Natural killer cell (primary cell): Measurements from ENCODE around the gene CACNA1F. TPM values are rescaled to one million over a fixed set of nuclear protein-coding genes. Genes with fewer than 3 reads are reported as not detected.

Experiments used
- ATAC-seq, 3 donors: fragments of 150-1000 bp in 2 of 3; fragments of 200-7000 bp in 1 of 3; cut with Tn5 transposase; 1 replicate in 1 of 3; 2 replicates in 2 of 3; pipeline ENCODE4 v1.10.0; 2021; ENCODE audit warnings: mild to moderate bottlenecking in 2 of 3, moderate library complexity in 2 of 3
- DNase-seq, 2 donors: peaks; one replicate each; pipeline versions ENCODE4 v3.0.0 to v3.0.0-alpha.2; 2013 to 2021; ENCODE audit warnings: mixed read lengths in 1 of 2
- H3K27ac ChIP-seq: one replicate; pipeline ENCODE4 v1.5.1; 2013; ENCODE audit warnings: mild to moderate bottlenecking, low read length
- H3K27me3 ChIP-seq: one replicate; pipeline ENCODE4 v1.6.1; 2013; ENCODE audit warnings: low read length; ENCODE audit not compliant: control insufficient read depth, insufficient read depth
- H3K36me3 ChIP-seq: one replicate; pipeline ENCODE4 v1.6.1; 2013; ENCODE audit warnings: low read length; ENCODE audit not compliant: control insufficient read depth, insufficient read depth
- H3K4me1 ChIP-seq: one replicate; pipeline ENCODE4 v1.6.1; 2013; ENCODE audit warnings: low read length; ENCODE audit not compliant: control insufficient read depth, insufficient read depth
- H3K4me3 ChIP-seq: one replicate; pipeline ENCODE4 v1.5.1; 2013; ENCODE audit warnings: low read length
- H3K9me3 ChIP-seq: one replicate; pipeline ENCODE4 v1.6.1; 2013; ENCODE audit warnings: low read length; ENCODE audit not compliant: control insufficient read depth, insufficient read depth
- H3K27ac Mint-ChIP-seq, 2 donors: one replicate each; pipeline ENCODE4 v1.8.0; 2022; ENCODE audit warnings: mild to moderate bottlenecking in 2 of 2, mixed read lengths in 2 of 2, moderate library complexity in 1 of 2
- H3K27me3 Mint-ChIP-seq, 2 donors: one replicate each; pipeline ENCODE4 v1.8.0; 2022; ENCODE audit warnings: low read depth in 2 of 2, mixed read lengths in 2 of 2
- H3K36me3 Mint-ChIP-seq: one replicate; pipeline ENCODE4 v1.8.0; 2022; ENCODE audit warnings: mixed read lengths
- H3K4me1 Mint-ChIP-seq, 2 donors: one replicate each; pipeline ENCODE4 v1.8.0; 2022; ENCODE audit warnings: mixed read lengths in 2 of 2
- H3K4me3 Mint-ChIP-seq: one replicate; pipeline ENCODE4 v1.8.0; 2022; ENCODE audit warnings: mild to moderate bottlenecking, moderate library complexity, mixed read lengths
- H3K9me3 Mint-ChIP-seq, 2 donors: one replicate each; pipeline ENCODE4 v1.8.0; 2022; ENCODE audit warnings: mixed read lengths in 2 of 2
- WGBS: methylation state at CpG from one replicate; pipeline ENCODE4 v1.1.7; 2013; ENCODE audit warnings: missing lambda C conversion rate; ENCODE audit not compliant: insufficient coverage; 5-methylcytosine and 5-hydroxymethylcytosine counted together
- intact Hi-C: fragments of 100-400 bp; cut with micrococcal nuclease; formaldehyde crosslinking; loops from one replicate; pipeline ENCODE4 v1.14.2; 2022
- total RNA-seq, 4 donors: library from RNA; stranded (reverse); fragments of 120-200 nt in 1 of 4; gene quantifications; one replicate each; pipeline versions ENCODE4 v1.2.3 to v1.2.4, GENCODE V29; 2013 to 2022
- TF ChIP-seq, protein P1 (sequence below): fragments of 200-600 bp; IDR thresholded peaks from one replicate; pipeline ENCODE4 v1.8.0; 2022; ENCODE audit warnings: antibody characterized with exemption

The CACNA1F gene
- total RNA-seq, 3 donors from 2014 or later (not counting 1 experiment from before 2014, with no cell fraction given), result 0.48 to 1.1 (median 0.66) TPM

DNA sequence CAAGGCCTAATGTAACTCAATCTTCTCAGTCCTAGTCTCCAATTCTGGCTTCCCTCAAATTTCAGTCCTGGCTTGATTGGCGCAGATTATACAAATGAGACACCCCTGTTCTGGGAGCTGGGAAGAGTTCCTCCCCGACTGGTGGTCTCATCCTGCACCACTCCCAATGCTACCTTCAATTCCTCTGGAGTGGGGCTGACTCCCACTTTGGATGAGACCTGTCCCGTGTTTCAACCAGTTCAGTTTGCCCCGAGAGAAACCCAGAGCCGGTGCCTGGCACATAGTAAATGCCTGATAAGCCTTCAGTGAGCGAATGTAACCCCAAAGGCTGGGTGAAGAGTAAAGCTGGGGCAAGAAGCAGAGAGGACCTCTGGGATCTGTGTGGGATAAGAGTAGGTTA lies 29.1 kb downstream of the CACNA1F start:
- ATAC-seq (no peak), DNase-seq (no peak)
- Histone ChIP-seq H3K27me3 (no peaks in the 10 kb centered on the region), H3K4me1 (peaks cover 16% of the 10 kb centered on the region), H3K4me3 (no peak overlapping the region), H3K27ac (no peak overlapping the region), H3K36me3 (no peaks in the 10 kb centered on the region), H3K9me3 (no peaks in the 10 kb centered on the region)
- Mint-ChIP-seq H3K4me1 (peaks cover 0 to 10% of the 10 kb centered on the region in 2 donors), H3K36me3 (no peaks in the 10 kb centered on the region), H3K4me3 (no peak overlapping the region), H3K9me3 (no peaks in the 10 kb centered on the region), H3K27me3 (no peaks in the 10 kb centered on the region), H3K27ac (no peak overlapping the region)
- intact Hi-C loops, result no loop called here
- TF ChIP-seq, protein P1, sequence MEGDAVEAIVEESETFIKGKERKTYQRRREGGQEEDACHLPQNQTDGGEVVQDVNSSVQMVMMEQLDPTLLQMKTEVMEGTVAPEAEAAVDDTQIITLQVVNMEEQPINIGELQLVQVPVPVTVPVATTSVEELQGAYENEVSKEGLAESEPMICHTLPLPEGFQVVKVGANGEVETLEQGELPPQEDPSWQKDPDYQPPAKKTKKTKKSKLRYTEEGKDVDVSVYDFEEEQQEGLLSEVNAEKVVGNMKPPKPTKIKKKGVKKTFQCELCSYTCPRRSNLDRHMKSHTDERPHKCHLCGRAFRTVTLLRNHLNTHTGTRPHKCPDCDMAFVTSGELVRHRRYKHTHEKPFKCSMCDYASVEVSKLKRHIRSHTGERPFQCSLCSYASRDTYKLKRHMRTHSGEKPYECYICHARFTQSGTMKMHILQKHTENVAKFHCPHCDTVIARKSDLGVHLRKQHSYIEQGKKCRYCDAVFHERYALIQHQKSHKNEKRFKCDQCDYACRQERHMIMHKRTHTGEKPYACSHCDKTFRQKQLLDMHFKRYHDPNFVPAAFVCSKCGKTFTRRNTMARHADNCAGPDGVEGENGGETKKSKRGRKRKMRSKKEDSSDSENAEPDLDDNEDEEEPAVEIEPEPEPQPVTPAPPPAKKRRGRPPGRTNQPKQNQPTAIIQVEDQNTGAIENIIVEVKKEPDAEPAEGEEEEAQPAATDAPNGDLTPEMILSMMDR, result no peak
- 94% methylated on average over 5 of the region's 6 CpGs for WGBS

DNA sequence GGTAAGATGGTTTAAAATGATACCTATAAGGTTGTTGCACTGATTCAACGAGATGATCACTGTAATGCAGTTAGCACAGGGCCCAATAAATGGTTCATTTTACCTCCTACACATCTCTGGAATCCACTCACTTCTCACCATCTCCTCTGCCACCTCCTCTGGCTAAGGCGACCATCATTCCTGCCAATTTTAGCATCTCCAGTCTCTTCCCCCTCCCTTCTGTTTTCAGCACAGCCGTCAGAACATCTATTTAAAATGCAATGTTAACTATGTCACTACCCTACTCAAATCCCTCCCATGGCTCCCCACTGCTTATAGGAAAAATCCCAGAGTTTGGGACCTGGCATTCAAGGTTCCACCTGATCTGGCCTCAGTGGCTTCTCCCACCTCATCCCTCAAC lies 29.6 kb downstream of the CACNA1F start:
- Histone ChIP-seq H3K4me1 (peaks cover 18% of the 10 kb centered on the region), H3K4me3 (no peak overlapping the region), H3K36me3 (no peaks in the 10 kb centered on the region), H3K27me3 (no peaks in the 10 kb centered on the region), H3K27ac (no peak overlapping the region), H3K9me3 (no peaks in the 10 kb centered on the region)
- ATAC-seq (no peak), DNase-seq (no peak)
- H3K4me1 Mint-ChIP-seq, result peaks cover 0 to 13% of the 10 kb centered on the region in 2 donors
- no peaks in the 10 kb centered on the region for H3K27me3 Mint-ChIP-seq
- no peaks in the 10 kb centered on the region for H3K36me3 Mint-ChIP-seq
- no peak overlapping the region for H3K27ac Mint-ChIP-seq
- no peaks in the 10 kb centered on the region for H3K9me3 Mint-ChIP-seq
- intact Hi-C loops, result no loop called here
- TF ChIP-seq, protein P1, result no peak
- no peak overlapping the region for H3K4me3 Mint-ChIP-seq
- WGBS, result 90% methylated on average over 3 of the region's 3 CpGs

DNA sequence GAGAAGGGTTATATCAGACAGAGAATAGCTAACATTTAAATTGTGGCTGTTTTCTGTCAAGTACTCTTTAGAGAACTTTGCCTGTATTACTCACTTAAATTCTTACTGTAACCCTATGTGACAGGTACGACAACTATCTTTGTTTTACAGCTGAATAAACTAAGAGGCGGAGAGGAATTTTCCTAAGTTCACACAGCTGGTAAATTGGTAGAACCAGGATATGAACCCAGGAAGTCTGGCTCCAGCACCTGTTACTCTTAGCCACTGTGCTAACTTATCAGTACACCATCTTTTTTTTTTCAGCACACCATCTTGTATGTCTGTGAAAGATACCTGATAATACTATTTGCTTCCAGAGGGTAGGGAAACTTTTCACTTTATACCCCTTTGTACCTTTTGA lies 31.1 kb downstream of the CACNA1F start:
- H3K4me3 Mint-ChIP-seq, result no peak overlapping the region
- Histone ChIP-seq H3K4me3 (no peak overlapping the region), H3K36me3 (no peaks in the 10 kb centered on the region), H3K9me3 (no peaks in the 10 kb centered on the region), H3K4me1 (peaks cover 18% of the 10 kb centered on the region), H3K27me3 (no peaks in the 10 kb centered on the region), H3K27ac (no peak overlapping the region)
- no peak for DNase-seq
- H3K4me1 Mint-ChIP-seq, result peaks cover 0 to 19% of the 10 kb centered on the region in 2 donors
- H3K27me3 Mint-ChIP-seq, result no peaks in the 10 kb centered on the region
- TF ChIP-seq, protein P1, result no peak
- WGBS, result 59% methylated on average over 2 of the region's 2 CpGs
- ATAC-seq, result no peak
- no peaks in the 10 kb centered on the region for H3K9me3 Mint-ChIP-seq
- H3K36me3 Mint-ChIP-seq, result no peaks in the 10 kb centered on the region
- no peak overlapping the region for H3K27ac Mint-ChIP-seq
- intact Hi-C loops, result no loop called here
